Measurements from ENCODE around the gene STX4. TPM values are rescaled to one million over a fixed set of nuclear protein-coding genes. Genes with fewer than 3 reads are reported as not detected.

STX4 gene
- total and polyA plus RNA-seq, 9 donors, result 25.7 to 49.8 (median 43.2) TPM

GRCh38 chr16:31077024-31077423 lies 43.7 kb downstream of the STX4 start:
- Histone ChIP-seq H3K27me3 (ENCODE audit: control insufficient read depth, insufficient read depth, low read length) (no peaks in the 10 kb centered on the region), H3K4me1 (ENCODE audit: control insufficient read depth, insufficient read depth, low read length) (peaks cover 18% of the 10 kb centered on the region), H3K9me3 (replicated peaks; ENCODE audit: control insufficient read depth, low read depth, low read length) (no peaks in the 10 kb centered on the region), H3K4me3 (ENCODE audit: low read length) (no peak overlapping the region), H3K36me3 (ENCODE audit: control insufficient read depth, insufficient read depth, low read length) (peaks cover 61% of the 10 kb centered on the region), H3K27ac (ENCODE audit: low read length) (no peak overlapping the region)
- DNase-seq, result peak; percentile 3
- WGBS (ENCODE audit: insufficient coverage), result 93% methylated on average over 13 of the region's 13 CpGs

- peak; percentile 4 for DNase-seq
- Histone ChIP-seq H3K27ac (ENCODE audit: low read length) (no peak overlapping the region), H3K27me3 (ENCODE audit: control insufficient read depth, insufficient read depth, low read length) (no peaks in the 10 kb centered on the region), H3K4me3 (ENCODE audit: low read length) (no peak overlapping the region), H3K36me3 (ENCODE audit: control insufficient read depth, insufficient read depth, low read length) (peaks cover 68% of the 10 kb centered on the region), H3K9me3 (replicated peaks; ENCODE audit: control insufficient read depth, low read depth, low read length) (no peaks in the 10 kb centered on the region), H3K4me1 (ENCODE audit: control insufficient read depth, insufficient read depth, low read length) (peaks cover 19% of the 10 kb centered on the region)
- 93% methylated on average over 18 of the region's 30 CpGs for WGBS (ENCODE audit: insufficient coverage)
These were observed 44.4 kb downstream of the STX4 start for GRCh38 chr16:31077592-31078396.

- Histone ChIP-seq H3K4me3 (ENCODE audit: low read length) (no peak overlapping the region), H3K27ac (ENCODE audit: low read length) (no peak overlapping the region), H3K36me3 (ENCODE audit: control insufficient read depth, insufficient read depth, low read length) (peaks cover 77% of the 10 kb centered on the region), H3K9me3 (replicated peaks; ENCODE audit: control insufficient read depth, low read depth, low read length) (no peaks in the 10 kb centered on the region), H3K4me1 (ENCODE audit: control insufficient read depth, insufficient read depth, low read length) (peaks cover 27% of the 10 kb centered on the region), H3K27me3 (ENCODE audit: control insufficient read depth, insufficient read depth, low read length) (no peaks in the 10 kb centered on the region)
- DNase-seq, result peak; percentile 7
- WGBS (ENCODE audit: insufficient coverage), result 95% methylated on average over 9 of the region's 15 CpGs
These were observed 45.4 kb downstream of the STX4 start for GRCh38 chr16:31078597-31079341.

- Histone ChIP-seq H3K9me3 (replicated peaks; ENCODE audit: control insufficient read depth, low read depth, low read length) (no peaks in the 10 kb centered on the region), H3K4me1 (ENCODE audit: control insufficient read depth, insufficient read depth, low read length) (peaks cover 34% of the 10 kb centered on the region), H3K27ac (ENCODE audit: low read length) (no peak overlapping the region), H3K27me3 (ENCODE audit: control insufficient read depth, insufficient read depth, low read length) (no peaks in the 10 kb centered on the region), H3K36me3 (ENCODE audit: control insufficient read depth, insufficient read depth, low read length) (peaks cover 84% of the 10 kb centered on the region), H3K4me3 (ENCODE audit: low read length) (no peak overlapping the region)
- peak; percentile 13 for DNase-seq
- 92% methylated on average over 13 of the region's 13 CpGs for WGBS (ENCODE audit: insufficient coverage)
These were observed 46.1 kb downstream of the STX4 start for GRCh38 chr16:31079342-31079944.

GRCh38 chr16:31080035-31080629 lies 46.8 kb downstream of the STX4 start:
- Histone ChIP-seq H3K27ac (ENCODE audit: low read length) (no peak overlapping the region), H3K4me1 (ENCODE audit: control insufficient read depth, insufficient read depth, low read length) (peaks cover 39% of the 10 kb centered on the region), H3K4me3 (ENCODE audit: low read length) (no peak overlapping the region), H3K9me3 (replicated peaks; ENCODE audit: control insufficient read depth, low read depth, low read length) (no peaks in the 10 kb centered on the region), H3K27me3 (ENCODE audit: control insufficient read depth, insufficient read depth, low read length) (no peaks in the 10 kb centered on the region), H3K36me3 (ENCODE audit: control insufficient read depth, insufficient read depth, low read length) (peaks cover 88% of the 10 kb centered on the region)
- DNase-seq, result no peak
- WGBS (ENCODE audit: insufficient coverage), result 95% methylated on average over 39 of the region's 40 CpGs

- H3K27ac ChIP-seq (ENCODE audit: low read length), result no peak overlapping the region
- no peak overlapping the region for H3K4me3 ChIP-seq (ENCODE audit: low read length)
- no peak for DNase-seq
- H3K27me3 ChIP-seq (ENCODE audit: control insufficient read depth, insufficient read depth, low read length), result no peaks in the 10 kb centered on the region
- 91% methylated on average over 12 of the region's 13 CpGs for WGBS (ENCODE audit: insufficient coverage)
- no peaks in the 10 kb centered on the region for H3K9me3 ChIP-seq (replicated peaks; ENCODE audit: control insufficient read depth, low read depth, low read length)
- H3K36me3 ChIP-seq (ENCODE audit: control insufficient read depth, insufficient read depth, low read length), result peaks cover 88% of the 10 kb centered on the region
- H3K4me1 ChIP-seq (ENCODE audit: control insufficient read depth, insufficient read depth, low read length), result peaks cover 42% of the 10 kb centered on the region
These were observed 47.5 kb downstream of the STX4 start for GRCh38 chr16:31080756-31081419.

GRCh38 chr16:31081428-31082351 lies 48.3 kb downstream of the STX4 start:
- peaks cover 50% of the 10 kb centered on the region for H3K4me1 ChIP-seq (ENCODE audit: control insufficient read depth, insufficient read depth, low read length)
- no peaks in the 10 kb centered on the region for H3K27me3 ChIP-seq (ENCODE audit: control insufficient read depth, insufficient read depth, low read length)
- no peaks in the 10 kb centered on the region for H3K9me3 ChIP-seq (replicated peaks; ENCODE audit: control insufficient read depth, low read depth, low read length)
- no peak overlapping the region for H3K4me3 ChIP-seq (ENCODE audit: low read length)
- peak; percentile 25 for DNase-seq
- H3K36me3 ChIP-seq (ENCODE audit: control insufficient read depth, insufficient read depth, low read length), result peaks cover 83% of the 10 kb centered on the region
- 82% methylated on average over 19 of the region's 26 CpGs for WGBS (ENCODE audit: insufficient coverage)
- no peak overlapping the region for H3K27ac ChIP-seq (ENCODE audit: low read length)

- peak; percentile 8 for DNase-seq
- Histone ChIP-seq H3K36me3 (ENCODE audit: control insufficient read depth, insufficient read depth, low read length) (peaks cover 77% of the 10 kb centered on the region), H3K9me3 (replicated peaks; ENCODE audit: control insufficient read depth, low read depth, low read length) (no peaks in the 10 kb centered on the region), H3K4me1 (ENCODE audit: control insufficient read depth, insufficient read depth, low read length) (peaks cover 58% of the 10 kb centered on the region), H3K27me3 (ENCODE audit: control insufficient read depth, insufficient read depth, low read length) (no peaks in the 10 kb centered on the region), H3K4me3 (ENCODE audit: low read length) (no peak overlapping the region), H3K27ac (ENCODE audit: low read length) (no peak overlapping the region)
- WGBS (ENCODE audit: insufficient coverage), result 73% methylated on average over 4 of the region's 14 CpGs
These were observed 49.1 kb downstream of the STX4 start for GRCh38 chr16:31082368-31083045.
